ENCODE results near the gene WNK2.

The WNK2 gene

GRCh38 chr9:93186215-93186945, 2.4 kb downstream of the WNK2 start:
- DNase-seq: peak; percentile 71

GRCh38 chr9:93187047-93187446, 3.1 kb downstream of the WNK2 start:
- DNase-seq: no peak

- DNase-seq: no peak
Observed at GRCh38 chr9:93187574-93187973, 3.6 kb downstream of the WNK2 start.

GRCh38 chr9:93188426-93189368, 4.8 kb downstream of the WNK2 start:
- DNase-seq: no peak

- no peak for DNase-seq
Observed at GRCh38 chr9:93189369-93190132, 5.6 kb downstream of the WNK2 start.

GRCh38 chr9:93190133-93190525, 6.2 kb downstream of the WNK2 start:
- no peak for DNase-seq

GRCh38 chr9:93190656-93191353, 6.9 kb downstream of the WNK2 start:
- DNase-seq: no peak

- DNase-seq: no peak
Observed at GRCh38 chr9:93191354-93191660, 7.4 kb downstream of the WNK2 start.

GRCh38 chr9:93192721-93193387, 8.9 kb downstream of the WNK2 start:
- DNase-seq: no peak

- peak; percentile 37 for DNase-seq
Observed at GRCh38 chr9:93193388-93194220, 9.7 kb downstream of the WNK2 start.

- no peak for DNase-seq
Observed at GRCh38 chr9:93194221-93194625, 10.3 kb downstream of the WNK2 start.

GRCh38 chr9:93194641-93195040, 10.7 kb downstream of the WNK2 start:
- DNase-seq: no peak

- no peak for DNase-seq
Observed at GRCh38 chr9:93196096-93197055, 12.4 kb downstream of the WNK2 start.

GRCh38 chr9:93197670-93198069, 13.7 kb downstream of the WNK2 start:
- no peak for DNase-seq

GRCh38 chr9:93198117-93198837, 14.3 kb downstream of the WNK2 start:
- DNase-seq: no peak

GRCh38 chr9:93198838-93199625, 15.1 kb downstream of the WNK2 start:
- no peak for DNase-seq

- DNase-seq: no peak
Observed at GRCh38 chr9:93200449-93200742, 16.5 kb downstream of the WNK2 start.

GRCh38 chr9:93200989-93201334, 17.0 kb downstream of the WNK2 start:
- peak; percentile 59 for DNase-seq
